C4-2B (cell line): ENCODE results near the gene HFE.

ENCODE experiments used
- ZFX ChIP-seq: fragments of 450-650 bp; IDR thresholded peaks from 2 replicates; pipeline ENCODE4 v1.6.1; 2017
- TF ChIP-seq, protein P1 (sequence below): fragments of 450-650 bp; conservative IDR thresholded peaks from 2 replicates; pipeline ENCODE4 v1.5.1; 2017; ENCODE audit warnings: mild to moderate bottlenecking

DNA sequence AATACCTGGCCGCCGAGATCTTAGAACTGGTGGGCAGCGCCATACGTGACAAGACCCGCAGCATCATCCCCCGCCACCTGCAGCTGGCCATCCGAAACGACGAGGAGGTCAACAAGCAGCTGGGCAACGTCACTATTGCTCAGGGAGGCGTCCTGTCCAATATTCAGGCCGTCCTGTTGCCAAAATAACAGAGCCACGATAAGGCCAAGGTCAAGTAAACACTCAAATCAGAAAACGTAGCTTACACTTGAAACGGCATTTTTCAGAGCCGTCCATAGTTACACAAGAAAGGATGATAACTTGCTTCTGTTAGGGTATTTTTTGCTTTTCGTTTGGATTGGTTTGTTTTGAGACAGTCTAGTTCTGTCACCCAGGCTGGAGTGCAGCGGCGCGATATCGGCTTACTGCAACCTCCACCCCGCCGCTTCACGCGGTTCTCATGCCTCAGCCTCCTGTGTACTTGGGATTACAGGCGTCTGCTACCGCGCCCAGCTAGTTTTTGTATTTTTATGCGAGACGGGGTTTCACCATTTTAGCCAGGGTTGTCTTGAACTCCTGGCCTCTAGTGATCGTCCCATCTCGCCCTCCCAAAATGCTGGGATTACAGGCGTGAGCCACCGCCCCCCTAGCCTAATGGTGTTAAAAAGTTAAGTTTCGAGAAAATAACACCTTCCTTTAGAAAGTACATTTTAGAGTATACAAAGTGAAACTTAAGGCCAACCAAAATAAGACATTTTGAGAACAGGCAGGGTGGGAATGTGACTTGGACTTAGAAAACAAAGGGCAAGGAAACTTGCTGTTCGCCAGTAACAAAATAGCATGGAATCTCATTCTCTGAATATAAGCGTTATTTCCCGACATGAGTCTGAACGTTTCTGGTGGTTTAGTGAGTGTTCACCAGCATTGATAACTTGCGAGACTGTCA lies 42.8 kb upstream of the HFE start:
- TF ChIP-seq, protein P1, sequence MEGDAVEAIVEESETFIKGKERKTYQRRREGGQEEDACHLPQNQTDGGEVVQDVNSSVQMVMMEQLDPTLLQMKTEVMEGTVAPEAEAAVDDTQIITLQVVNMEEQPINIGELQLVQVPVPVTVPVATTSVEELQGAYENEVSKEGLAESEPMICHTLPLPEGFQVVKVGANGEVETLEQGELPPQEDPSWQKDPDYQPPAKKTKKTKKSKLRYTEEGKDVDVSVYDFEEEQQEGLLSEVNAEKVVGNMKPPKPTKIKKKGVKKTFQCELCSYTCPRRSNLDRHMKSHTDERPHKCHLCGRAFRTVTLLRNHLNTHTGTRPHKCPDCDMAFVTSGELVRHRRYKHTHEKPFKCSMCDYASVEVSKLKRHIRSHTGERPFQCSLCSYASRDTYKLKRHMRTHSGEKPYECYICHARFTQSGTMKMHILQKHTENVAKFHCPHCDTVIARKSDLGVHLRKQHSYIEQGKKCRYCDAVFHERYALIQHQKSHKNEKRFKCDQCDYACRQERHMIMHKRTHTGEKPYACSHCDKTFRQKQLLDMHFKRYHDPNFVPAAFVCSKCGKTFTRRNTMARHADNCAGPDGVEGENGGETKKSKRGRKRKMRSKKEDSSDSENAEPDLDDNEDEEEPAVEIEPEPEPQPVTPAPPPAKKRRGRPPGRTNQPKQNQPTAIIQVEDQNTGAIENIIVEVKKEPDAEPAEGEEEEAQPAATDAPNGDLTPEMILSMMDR: no peak
- TF ChIP-seq ZFX: no peak
